GM12874 (cell line): Measurements from ENCODE around the gene TCEANC2.

Experiments used
- TF ChIP-seq, protein P1 (sequence below): IDR thresholded peaks from 2 replicates; pipeline ENCODE4 v1.5.1; 2011; ENCODE audit warnings: low read depth, mild to moderate bottlenecking, control low read depth, low read length, moderate library complexity; ENCODE audit not compliant: insufficient read depth

The TCEANC2 gene

DNA sequence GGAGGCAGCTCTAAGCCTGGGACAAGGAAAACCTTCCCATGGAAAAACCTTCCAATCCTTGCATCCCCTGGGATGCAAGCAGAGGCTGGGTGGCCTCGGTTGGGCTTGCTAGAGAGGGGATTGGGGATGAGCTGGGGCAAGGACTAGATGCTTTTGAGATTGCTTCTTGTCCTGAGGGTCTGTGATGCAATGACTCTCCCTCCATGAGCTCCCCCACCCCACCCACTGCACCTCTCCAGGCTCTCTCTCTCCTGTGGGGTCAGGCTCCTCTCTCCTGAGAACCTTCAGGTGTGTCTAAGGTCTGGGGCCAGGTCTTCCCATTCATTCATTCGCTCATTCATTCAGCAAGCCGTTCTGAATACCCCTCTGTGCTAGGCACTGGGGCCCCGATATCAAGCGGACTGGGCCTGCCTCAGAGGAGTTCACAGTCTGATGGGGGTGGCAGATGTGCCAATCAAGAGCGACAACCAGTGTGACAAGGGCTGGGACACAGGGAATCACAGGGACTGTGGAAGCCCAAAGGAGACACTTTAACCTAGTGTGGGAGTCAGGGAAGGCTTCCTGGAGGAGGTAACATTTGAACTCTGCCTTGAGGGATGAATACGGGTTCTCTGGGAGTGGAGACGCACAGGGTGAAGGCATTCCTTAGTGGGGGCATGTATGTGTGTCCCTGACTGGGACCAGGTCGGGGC, 41.9 kb upstream of the TCEANC2 start:
- TF ChIP-seq, protein P1, sequence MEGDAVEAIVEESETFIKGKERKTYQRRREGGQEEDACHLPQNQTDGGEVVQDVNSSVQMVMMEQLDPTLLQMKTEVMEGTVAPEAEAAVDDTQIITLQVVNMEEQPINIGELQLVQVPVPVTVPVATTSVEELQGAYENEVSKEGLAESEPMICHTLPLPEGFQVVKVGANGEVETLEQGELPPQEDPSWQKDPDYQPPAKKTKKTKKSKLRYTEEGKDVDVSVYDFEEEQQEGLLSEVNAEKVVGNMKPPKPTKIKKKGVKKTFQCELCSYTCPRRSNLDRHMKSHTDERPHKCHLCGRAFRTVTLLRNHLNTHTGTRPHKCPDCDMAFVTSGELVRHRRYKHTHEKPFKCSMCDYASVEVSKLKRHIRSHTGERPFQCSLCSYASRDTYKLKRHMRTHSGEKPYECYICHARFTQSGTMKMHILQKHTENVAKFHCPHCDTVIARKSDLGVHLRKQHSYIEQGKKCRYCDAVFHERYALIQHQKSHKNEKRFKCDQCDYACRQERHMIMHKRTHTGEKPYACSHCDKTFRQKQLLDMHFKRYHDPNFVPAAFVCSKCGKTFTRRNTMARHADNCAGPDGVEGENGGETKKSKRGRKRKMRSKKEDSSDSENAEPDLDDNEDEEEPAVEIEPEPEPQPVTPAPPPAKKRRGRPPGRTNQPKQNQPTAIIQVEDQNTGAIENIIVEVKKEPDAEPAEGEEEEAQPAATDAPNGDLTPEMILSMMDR = no peak

- TF ChIP-seq, protein P1 = no peak
These were observed 41.4 kb upstream of the TCEANC2 start for GRCh38 chr1:54012008-54012325.

DNA sequence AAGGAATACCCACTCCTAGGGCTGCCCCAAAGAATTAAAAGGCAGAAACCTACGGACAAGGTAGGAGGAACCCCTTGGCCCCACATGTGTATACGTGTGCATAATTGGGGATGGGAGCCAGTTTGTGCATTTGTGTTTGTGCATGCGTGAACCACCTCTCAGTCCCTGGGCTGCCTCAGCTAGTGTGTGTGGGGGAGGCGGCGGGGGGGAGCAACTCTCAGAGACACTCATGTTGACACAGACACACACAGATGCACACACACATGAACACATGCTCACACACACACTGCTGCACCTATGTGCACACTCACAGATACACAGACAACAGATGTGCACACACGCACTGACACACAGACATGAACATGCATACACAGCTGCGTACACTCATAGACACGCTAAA, 40.5 kb upstream of the TCEANC2 start:
- TF ChIP-seq, protein P1 = no peak

- TF ChIP-seq, protein P1 = no peak
These were observed 39.9 kb upstream of the TCEANC2 start for GRCh38 chr1:54013393-54014008.

- TF ChIP-seq, protein P1 = no peak
These were observed 39.3 kb upstream of the TCEANC2 start for GRCh38 chr1:54014009-54014629.

DNA sequence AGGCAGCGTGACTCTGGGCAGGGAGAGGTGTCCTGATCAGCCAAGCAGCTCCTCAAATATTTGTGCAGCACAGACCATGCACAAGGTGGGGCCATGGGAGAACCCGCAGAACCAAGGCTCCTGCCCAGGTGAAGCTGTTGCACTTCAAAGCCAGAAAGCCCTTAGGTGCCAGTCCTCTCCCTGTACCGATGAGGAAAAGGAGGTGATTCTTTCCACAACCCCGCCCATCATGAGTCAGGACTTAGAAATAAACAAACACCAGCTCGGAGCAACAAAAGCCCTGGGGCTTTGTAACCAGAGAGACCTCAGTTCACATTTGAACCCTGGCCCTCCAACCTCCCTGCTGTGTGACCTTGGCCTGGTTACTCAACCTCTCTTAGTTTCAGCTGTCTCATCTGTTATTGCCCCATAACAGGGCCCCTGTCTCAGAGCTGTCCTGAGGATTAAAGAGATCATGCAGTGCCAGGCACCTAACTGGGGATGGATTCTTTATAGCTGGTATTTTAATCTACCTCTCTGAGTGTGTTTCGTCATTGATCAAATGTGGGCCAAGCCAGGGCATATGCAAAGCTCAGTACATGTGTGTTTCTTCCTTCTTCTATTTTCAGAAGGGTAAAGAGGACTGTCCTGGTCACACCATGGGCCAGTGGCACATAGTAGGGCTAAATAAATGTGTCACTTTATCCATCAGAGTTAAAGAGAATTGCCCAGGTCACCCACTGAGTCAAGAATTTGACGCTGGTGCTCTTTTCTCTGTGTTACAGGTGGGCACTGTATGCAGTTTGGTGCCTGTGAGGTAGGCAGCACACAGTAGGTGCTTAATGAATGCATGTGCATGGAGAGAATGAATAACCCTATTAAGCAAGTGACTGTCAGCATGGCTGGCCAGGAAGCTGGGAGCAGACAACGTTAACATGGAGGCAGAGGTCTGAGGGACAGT, 36.8 kb upstream of the TCEANC2 start:
- TF ChIP-seq, protein P1 = no peak

GRCh38 chr1:54017979-54018378, 35.4 kb upstream of the TCEANC2 start, which contains the start of gene LDLRAD1:
Gene LDLRAD1, minus strand, starts transcription at chr1:54018186. Its CDS starts 74 bp downstream, at chr1:54018112.
- TF ChIP-seq, protein P1 = no peak
